22Rv1 (cell line): ENCODE results near the gene POMZP3.
"Not testable (repeated sequence)": the region's sequence is repeated elsewhere in the genome, so short reads cannot be mapped to it uniquely, and the experiment has no call there.

Experiments
- ZFX ChIP-seq: fragments of 450-650 bp; IDR thresholded peaks from 2 replicates; pipeline ENCODE4 v1.6.1; 2017; ENCODE audit warnings: antibody characterized with exemption, borderline replicate concordance
- TF ChIP-seq, protein P1 (sequence below): fragments of 450-650 bp; IDR thresholded peaks from 2 replicates; pipeline ENCODE4 v1.5.1; 2017; ENCODE audit warnings: mild to moderate bottlenecking

DNA sequence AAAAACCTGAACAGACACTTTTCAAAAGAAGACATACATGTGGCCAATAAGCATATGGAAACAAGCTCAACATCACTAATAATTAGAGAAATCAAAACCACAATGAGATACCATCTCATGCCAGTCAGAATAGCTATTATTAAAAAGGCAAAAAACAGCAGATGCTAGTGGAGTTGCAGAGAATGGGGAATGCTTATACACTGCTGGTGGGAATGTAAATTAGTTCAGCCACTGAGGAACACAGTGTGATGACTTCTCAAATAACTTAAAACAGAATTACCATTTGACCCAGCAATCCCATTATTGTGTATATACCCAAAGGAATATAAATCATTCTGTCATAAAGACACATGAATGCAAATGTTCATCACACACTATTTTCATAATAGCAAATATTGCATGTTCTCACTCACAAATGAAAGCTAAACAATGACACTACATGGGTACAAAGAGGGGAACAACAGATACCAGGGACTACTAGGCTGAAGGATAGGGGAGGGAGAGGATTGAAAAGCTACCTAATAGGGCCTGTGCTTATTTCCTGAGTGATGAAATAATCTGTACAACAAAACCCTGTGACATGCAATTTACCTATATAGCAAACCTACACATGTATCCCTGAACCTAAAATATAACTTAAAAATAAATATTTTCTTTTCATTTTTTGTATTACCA lies 28.4 kb downstream of the POMZP3 start:
- TF ChIP-seq, protein P1, sequence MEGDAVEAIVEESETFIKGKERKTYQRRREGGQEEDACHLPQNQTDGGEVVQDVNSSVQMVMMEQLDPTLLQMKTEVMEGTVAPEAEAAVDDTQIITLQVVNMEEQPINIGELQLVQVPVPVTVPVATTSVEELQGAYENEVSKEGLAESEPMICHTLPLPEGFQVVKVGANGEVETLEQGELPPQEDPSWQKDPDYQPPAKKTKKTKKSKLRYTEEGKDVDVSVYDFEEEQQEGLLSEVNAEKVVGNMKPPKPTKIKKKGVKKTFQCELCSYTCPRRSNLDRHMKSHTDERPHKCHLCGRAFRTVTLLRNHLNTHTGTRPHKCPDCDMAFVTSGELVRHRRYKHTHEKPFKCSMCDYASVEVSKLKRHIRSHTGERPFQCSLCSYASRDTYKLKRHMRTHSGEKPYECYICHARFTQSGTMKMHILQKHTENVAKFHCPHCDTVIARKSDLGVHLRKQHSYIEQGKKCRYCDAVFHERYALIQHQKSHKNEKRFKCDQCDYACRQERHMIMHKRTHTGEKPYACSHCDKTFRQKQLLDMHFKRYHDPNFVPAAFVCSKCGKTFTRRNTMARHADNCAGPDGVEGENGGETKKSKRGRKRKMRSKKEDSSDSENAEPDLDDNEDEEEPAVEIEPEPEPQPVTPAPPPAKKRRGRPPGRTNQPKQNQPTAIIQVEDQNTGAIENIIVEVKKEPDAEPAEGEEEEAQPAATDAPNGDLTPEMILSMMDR = not testable (repeated sequence)
- TF ChIP-seq ZFX = not testable (repeated sequence)
